CD4-positive, alpha-beta T cell treated with Interferon alpha-2 for 1 hour (primary cell): ENCODE measurements around the gene TGFBI.

Source experiments
- DNase-seq, 2 donors: peaks; one replicate each; pipeline ENCODE4 v3.0.0-alpha.2; 2020 to 2022

The TGFBI gene

GRCh38 chr5:136094913-136095641 lies 66.3 kb downstream of the TGFBI start:
- DNase-seq, result no peak

GRCh38 chr5:136098176-136098575 lies 69.4 kb downstream of the TGFBI start:
- no peak for DNase-seq

- no peak for DNase-seq
These were observed 71.1 kb downstream of the TGFBI start for GRCh38 chr5:136099870-136100269.

DNA sequence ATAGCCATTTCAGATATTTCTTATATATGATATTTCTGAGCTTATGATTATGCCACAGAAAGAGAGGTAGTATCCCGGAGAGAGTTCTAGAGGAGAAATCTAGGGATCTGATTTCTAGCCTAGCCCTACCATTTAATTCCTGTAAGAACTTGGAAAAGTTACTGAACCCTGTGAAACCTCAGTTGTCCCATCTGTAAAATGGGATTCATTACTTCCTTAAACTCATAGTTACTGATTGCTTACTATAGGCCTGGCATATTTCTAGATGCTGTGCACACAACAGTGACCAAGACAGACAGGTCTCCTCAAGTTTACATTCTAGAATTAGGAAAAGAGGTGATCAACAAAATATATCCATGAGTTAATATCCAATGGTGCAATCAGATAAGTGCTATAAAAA lies 73.1 kb downstream of the TGFBI start:
- DNase-seq, result no peak

GRCh38 chr5:136103118-136103517 lies 74.3 kb downstream of the TGFBI start:
- DNase-seq, result no peak

DNA sequence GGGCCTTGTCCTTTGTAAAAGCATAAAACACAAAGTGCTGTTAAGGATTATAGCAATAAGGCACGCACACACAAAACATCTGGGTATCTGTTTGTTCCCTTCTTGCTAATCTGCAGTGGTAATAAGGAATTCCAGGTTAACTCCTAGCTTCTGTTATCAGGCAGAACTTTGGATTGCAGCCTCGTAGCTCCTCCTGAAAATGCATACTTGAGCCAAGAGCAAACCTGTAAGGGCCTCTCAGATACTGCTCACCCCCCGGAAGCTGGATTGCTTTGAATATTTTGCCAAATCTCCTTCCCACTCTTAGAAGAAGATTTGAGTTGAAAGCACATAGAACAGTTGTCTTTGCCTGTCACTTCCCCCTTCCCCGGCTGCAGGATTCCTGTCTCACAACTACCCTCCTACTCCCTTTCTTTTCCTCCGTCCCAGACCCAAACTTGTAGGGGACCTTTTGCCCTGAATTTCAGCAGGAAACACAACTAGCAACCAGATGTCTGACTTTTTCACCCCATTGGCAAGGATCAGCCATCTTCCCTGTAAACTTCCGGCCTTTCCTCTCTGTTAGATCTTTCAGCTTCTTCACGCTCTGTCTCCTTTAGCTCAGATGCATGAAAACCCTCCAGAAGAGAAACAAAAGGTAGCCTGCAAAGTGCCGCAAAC lies 75.6 kb downstream of the TGFBI start:
- no peak for DNase-seq

DNA sequence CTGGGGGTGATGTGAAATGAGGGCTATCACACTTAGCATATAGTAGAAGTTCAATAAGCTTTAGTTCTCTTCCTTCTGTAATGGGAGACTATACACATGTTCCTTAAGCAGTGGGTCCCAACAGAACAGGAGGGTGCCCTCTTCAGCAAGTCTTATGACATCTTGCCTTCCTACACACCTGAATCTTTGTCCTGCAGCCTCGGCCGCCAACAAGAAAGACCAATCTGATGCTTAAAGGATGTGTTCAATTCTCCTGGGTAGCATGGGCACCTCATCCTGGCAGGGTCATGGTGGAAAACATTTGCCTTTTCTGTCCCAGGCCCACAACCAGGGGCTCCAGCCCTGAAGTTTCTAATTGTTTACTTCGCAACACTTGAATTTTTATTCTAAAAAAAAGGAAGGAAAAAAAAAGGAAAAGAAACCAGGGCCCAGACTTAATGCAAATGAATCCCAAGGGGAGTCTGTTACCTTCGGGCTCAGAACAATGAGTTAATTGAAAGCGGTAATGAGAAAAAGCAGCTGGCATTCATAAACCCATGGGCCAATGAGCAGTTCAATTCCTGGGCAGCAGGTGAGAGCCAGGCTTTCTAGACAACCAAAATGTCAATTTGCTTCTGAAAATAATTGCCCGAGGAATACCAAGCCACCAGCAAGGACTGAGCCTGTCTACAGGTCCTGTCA lies 77.7 kb downstream of the TGFBI start:
- no peak for DNase-seq

DNA sequence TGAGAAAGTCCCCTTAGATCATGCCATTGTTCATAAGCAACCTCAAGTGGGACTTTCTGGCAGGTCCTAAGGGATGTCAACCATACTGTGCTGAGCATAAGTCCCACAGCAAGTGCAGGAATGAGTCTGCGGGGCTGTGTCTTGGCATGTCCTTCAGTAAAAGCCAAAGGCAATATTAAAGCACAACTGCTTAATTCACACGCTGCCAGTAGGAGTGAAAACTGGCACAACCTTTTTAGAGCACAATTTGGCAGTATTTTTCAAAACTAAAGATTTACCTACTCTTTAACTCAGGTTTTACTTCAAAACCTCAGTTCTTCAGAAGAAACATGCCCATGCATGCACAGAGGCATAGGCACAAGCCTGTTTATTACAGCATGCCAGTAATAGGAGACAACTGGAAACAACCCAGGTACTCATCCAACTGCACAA lies 79.4 kb downstream of the TGFBI start:
- no peak for DNase-seq

DNA sequence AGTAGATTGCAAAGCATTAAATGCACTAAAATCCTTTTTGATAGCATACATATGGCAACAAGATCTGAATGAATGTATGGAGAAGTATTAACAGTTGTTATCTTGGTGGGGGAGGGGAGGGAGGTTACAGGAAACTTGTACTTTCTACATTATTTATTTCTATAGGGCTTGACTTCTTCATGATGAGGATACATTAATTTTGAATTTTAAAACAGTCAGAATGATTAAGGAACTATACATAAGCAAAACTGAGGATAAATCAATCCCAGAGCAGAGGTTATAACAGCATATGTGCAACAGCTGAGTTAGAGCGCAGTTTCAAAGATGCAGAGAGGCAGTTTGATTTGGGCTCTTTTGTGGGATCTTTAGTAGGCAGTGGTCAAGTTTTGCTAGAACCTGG lies 80.0 kb downstream of the TGFBI start:
- DNase-seq, result no peak

GRCh38 chr5:136109453-136110135 lies 80.8 kb downstream of the TGFBI start:
- no peak for DNase-seq
